ENCODE data around the gene WFDC12. TPM values are rescaled to one million over a fixed set of nuclear protein-coding genes. Genes with fewer than 3 reads are reported as not detected.
"Not testable (repeated sequence)": the region's sequence is repeated elsewhere in the genome, so short reads cannot be mapped to it uniquely, and the experiment has no call there.

The WFDC12 gene
- total RNA-seq, 2 donors from 2014 or later: not detected

GRCh38 chr20:45156713-45157112 lies 32.4 kb upstream of the WFDC12 start:
- H3K27me3 ChIP-seq (replicated peaks; ENCODE audit: insufficient read depth): no peaks in the 10 kb centered on the region
- WGBS: 58% methylated on average over 2 of the region's 2 CpGs

GRCh38 chr20:45154794-45155193 lies 30.5 kb upstream of the WFDC12 start:
- DNase-seq (ENCODE audit: low spot score); H3K27ac ChIP-seq; intact Hi-C loops (cut with DNase I); H3K4me1 ChIP-seq (replicated peaks); H3K36me3 ChIP-seq; H3K4me3 ChIP-seq; H3K27me3 ChIP-seq (replicated peaks; ENCODE audit: insufficient read depth); H3K9me3 ChIP-seq: not testable (repeated sequence)
- WGBS: 100% methylated on average over 1 of the region's 1 CpG

More at GRCh38 chr20:45156713-45157112, 32.4 kb upstream of the WFDC12 start:
- no peaks in the 10 kb centered on the region for H3K9me3 ChIP-seq
- intact Hi-C loops (cut with DNase I): no loop called here
- no peak overlapping the region for H3K27ac ChIP-seq
- no peaks in the 10 kb centered on the region for H3K4me1 ChIP-seq (replicated peaks)
- no peaks in the 10 kb centered on the region for H3K36me3 ChIP-seq
- no peak overlapping the region for H3K4me3 ChIP-seq
- no peak for DNase-seq (ENCODE audit: low spot score)
- TF ChIP-seq POLR2A (IDR thresholded peaks at IDR 0.05) (no peak), CTCF (IDR thresholded peaks at IDR 0.05) (no peak), POLR2AphosphoS5 (IDR thresholded peaks at IDR 0.05) (no peak)

- Histone ChIP-seq H3K27ac (no peak overlapping the region), H3K36me3 (no peaks in the 10 kb centered on the region), H3K4me1 (replicated peaks) (no peaks in the 10 kb centered on the region), H3K27me3 (replicated peaks; ENCODE audit: insufficient read depth) (no peaks in the 10 kb centered on the region), H3K9me3 (no peaks in the 10 kb centered on the region), H3K4me3 (no peak overlapping the region)
- TF ChIP-seq CTCF (IDR thresholded peaks at IDR 0.05) (no peak), POLR2A (IDR thresholded peaks at IDR 0.05) (no peak), POLR2AphosphoS5 (IDR thresholded peaks at IDR 0.05) (no peak)
- intact Hi-C loops (cut with DNase I): no loop called here
- 78% methylated on average over 3 of the region's 3 CpGs for WGBS
- no peak for DNase-seq (ENCODE audit: low spot score)
Measured at GRCh38 chr20:45154183-45154582, 29.9 kb upstream of the WFDC12 start.

GRCh38 chr20:45153752-45154151 lies 29.5 kb upstream of the WFDC12 start:
- Histone ChIP-seq H3K27me3 (replicated peaks; ENCODE audit: insufficient read depth) (no peaks in the 10 kb centered on the region), H3K9me3 (no peaks in the 10 kb centered on the region), H3K27ac (no peak overlapping the region), H3K36me3 (no peaks in the 10 kb centered on the region), H3K4me3 (no peak overlapping the region), H3K4me1 (replicated peaks) (no peaks in the 10 kb centered on the region)
- intact Hi-C loops (cut with DNase I): no loop called here
- TF ChIP-seq POLR2A (IDR thresholded peaks at IDR 0.05): no peak
- TF ChIP-seq POLR2AphosphoS5 (IDR thresholded peaks at IDR 0.05): no peak
- TF ChIP-seq CTCF (IDR thresholded peaks at IDR 0.05): no peak
- WGBS: 67% methylated on average over 1 of the region's 1 CpG
- no peak for DNase-seq (ENCODE audit: low spot score)

GRCh38 chr20:45153147-45153546 lies 28.9 kb upstream of the WFDC12 start:
- Histone ChIP-seq H3K9me3 (no peaks in the 10 kb centered on the region), H3K27me3 (replicated peaks; ENCODE audit: insufficient read depth) (no peaks in the 10 kb centered on the region), H3K27ac (no peak overlapping the region), H3K4me3 (no peak overlapping the region), H3K36me3 (no peaks in the 10 kb centered on the region), H3K4me1 (replicated peaks) (no peaks in the 10 kb centered on the region)
- DNase-seq (ENCODE audit: low spot score): no peak
- intact Hi-C loops (cut with DNase I): no loop called here
- TF ChIP-seq CTCF (IDR thresholded peaks at IDR 0.05) (no peak), POLR2A (IDR thresholded peaks at IDR 0.05) (no peak), POLR2AphosphoS5 (IDR thresholded peaks at IDR 0.05) (no peak)
- 40% methylated on average over 3 of the region's 3 CpGs for WGBS
